HEK293 (cell line): ENCODE results near the gene SLITRK3.

Experiments used
- CTCF ChIP-seq: fragments of 450-650 bp; formaldehyde crosslinking; IDR thresholded peaks from 2 replicates; pipeline ENCODE4 v1.5.1; 2016; ENCODE audit warnings: missing biosample characterization, missing genetic modification characterization
- FEZF1 ChIP-seq: fragments of 450-650 bp; formaldehyde crosslinking; IDR thresholded peaks from 2 replicates; pipeline ENCODE4 v1.5.1; 2016; ENCODE audit warnings: missing biosample characterization, missing genetic modification characterization
- IKZF3 ChIP-seq: fragments of 450-650 bp; IDR thresholded peaks from 2 replicates; pipeline ENCODE4 v1.5.0; 2018; ENCODE audit warnings: missing biosample characterization, mild to moderate bottlenecking, missing genetic modification characterization, moderate library complexity
- ZNF133 ChIP-seq: fragments of 450-650 bp; formaldehyde crosslinking; IDR thresholded peaks from 2 replicates; pipeline ENCODE4 v1.5.1; 2016; ENCODE audit warnings: missing biosample characterization, missing genetic modification characterization
- ZNF302 ChIP-seq: fragments of 450-650 bp; formaldehyde crosslinking; IDR thresholded peaks from 2 replicates; pipeline ENCODE4 v1.5.1; 2016; ENCODE audit warnings: missing biosample characterization, missing genetic modification characterization, low read depth
- ZNF621 ChIP-seq: fragments of 450-650 bp; formaldehyde crosslinking; IDR thresholded peaks from 2 replicates; pipeline ENCODE4 v1.5.1; 2017; ENCODE audit warnings: missing biosample characterization, missing genetic modification characterization
- ZNF623 ChIP-seq: fragments of 450-650 bp; formaldehyde crosslinking; IDR thresholded peaks from 2 replicates; pipeline ENCODE4 v1.5.1; 2016; ENCODE audit warnings: missing biosample characterization, missing genetic modification characterization
- TF ChIP-seq, protein P1 (sequence below): fragments of 450-650 bp; formaldehyde crosslinking; IDR thresholded peaks from 2 replicates; pipeline ENCODE4 v1.5.1; 2017; ENCODE audit warnings: missing biosample characterization, mild to moderate bottlenecking, missing genetic modification characterization, moderate library complexity

GRCh38 chr3:165197481-165197800 is 1.3 kb upstream of the SLITRK3 start:
- TF ChIP-seq ZNF133 (tag by site-specific recombination), result no peak
- TF ChIP-seq ZNF302 (tag by site-specific recombination), result no peak
- TF ChIP-seq CTCF (tag by site-specific recombination), result no peak
- TF ChIP-seq, protein P1, sequence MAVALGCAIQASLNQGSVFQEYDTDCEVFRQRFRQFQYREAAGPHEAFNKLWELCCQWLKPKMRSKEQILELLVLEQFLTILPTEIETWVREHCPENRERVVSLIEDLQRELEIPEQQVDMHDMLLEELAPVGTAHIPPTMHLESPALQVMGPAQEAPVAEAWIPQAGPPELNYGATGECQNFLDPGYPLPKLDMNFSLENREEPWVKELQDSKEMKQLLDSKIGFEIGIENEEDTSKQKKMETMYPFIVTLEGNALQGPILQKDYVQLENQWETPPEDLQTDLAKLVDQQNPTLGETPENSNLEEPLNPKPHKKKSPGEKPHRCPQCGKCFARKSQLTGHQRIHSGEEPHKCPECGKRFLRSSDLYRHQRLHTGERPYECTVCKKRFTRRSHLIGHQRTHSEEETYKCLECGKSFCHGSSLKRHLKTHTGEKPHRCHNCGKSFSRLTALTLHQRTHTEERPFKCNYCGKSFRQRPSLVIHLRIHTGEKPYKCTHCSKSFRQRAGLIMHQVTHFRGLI, result no peak
- TF ChIP-seq ZNF621 (tag by site-specific recombination), result no peak
- no peak for TF ChIP-seq ZNF623 (tag by site-specific recombination)
- no peak for TF ChIP-seq FEZF1 (tag by site-specific recombination)
- no peak for TF ChIP-seq IKZF3
